Osteoblast (primary cell): ENCODE results near the gene SCGN. TPM values are rescaled to one million over a fixed set of nuclear protein-coding genes. Genes with fewer than 3 reads are reported as not detected.

Experiments
- DNase-seq: peaks from one replicate; pipeline ENCODE4 v3.0.0; 2011; ENCODE audit warnings: low spot score, mixed read lengths; ENCODE audit not compliant: insufficient read length; ENCODE audit errors: missing footprints
- H2AFZ ChIP-seq: 2 replicates; pipeline ENCODE4 v1.6.0; 2011; ENCODE audit warnings: mild to moderate bottlenecking, low read length
- H3K27ac ChIP-seq: 2 replicates; pipeline ENCODE4 v1.5.1; 2011; ENCODE audit warnings: mild to moderate bottlenecking, low read depth, low read length, moderate library complexity
- H3K27me3 ChIP-seq: 2 replicates; pipeline ENCODE4 v1.6.0; 2012; ENCODE audit warnings: mild to moderate bottlenecking, control low read depth, inconsistent platforms, low read length, moderate library complexity; ENCODE audit not compliant: insufficient read depth
- H3K36me3 ChIP-seq: 2 replicates; pipeline ENCODE4 v1.5.1; 2011; ENCODE audit warnings: mild to moderate bottlenecking, low read length, control low read depth, moderate library complexity; ENCODE audit not compliant: insufficient read depth
- H3K4me1 ChIP-seq: 2 replicates; pipeline ENCODE4 v1.5.1; 2011; ENCODE audit warnings: mild to moderate bottlenecking, low read length, control low read depth, moderate library complexity; ENCODE audit not compliant: insufficient read depth
- H3K4me2 ChIP-seq: 2 replicates; pipeline ENCODE4 v1.6.0; 2011; ENCODE audit warnings: mild to moderate bottlenecking, low read length; ENCODE audit not compliant: insufficient read depth
- H3K4me3 ChIP-seq: fragments of 200-600 bp; sonication (generic); 3 replicates; pipeline ENCODE4 v1.5.1; 2012; ENCODE audit warnings: mild to moderate bottlenecking, low read length, inconsistent platforms; ENCODE audit not compliant: insufficient read depth
- H3K79me2 ChIP-seq: 2 replicates; pipeline ENCODE4 v1.6.0; 2012; ENCODE audit warnings: mild to moderate bottlenecking, low read length, control low read depth, inconsistent platforms; ENCODE audit not compliant: insufficient read depth
- H3K9me3 ChIP-seq: 2 replicates; pipeline ENCODE4 v1.5.1; 2011; ENCODE audit warnings: low read depth, low read length, control low read depth
- H4K20me1 ChIP-seq: 2 replicates; pipeline ENCODE4 v1.6.0; 2012; ENCODE audit warnings: mild to moderate bottlenecking, low read length, control low read depth; ENCODE audit not compliant: insufficient read depth
- CTCF ChIP-seq: IDR thresholded peaks from 2 replicates; pipeline ENCODE4 v1.5.1; 2011; ENCODE audit warnings: mild to moderate bottlenecking, low read depth, low read length, moderate library complexity; ENCODE audit errors: extremely low read depth
- total RNA-seq: library from RNA; depleted of rRNA; stranded (reverse); fragments of >200 nt; gene quantifications from 2 replicates; pipeline ENCODE4 v1.2.3, GENCODE V29; 2012

The SCGN gene
- total RNA-seq, 1 donor: not detected

GRCh38 chr6:25681848-25682247 lies 29.8 kb downstream of the SCGN start:
- no peaks in the 10 kb centered on the region for H3K4me1 ChIP-seq

GRCh38 chr6:25682324-25682723 lies 30.3 kb downstream of the SCGN start:
- Histone ChIP-seq H3K79me2 (no peaks in the 10 kb centered on the region), H2AFZ (no peak overlapping the region), H3K27me3 (no peaks in the 10 kb centered on the region), H3K36me3 (no peaks in the 10 kb centered on the region), H3K27ac (no peak overlapping the region), H4K20me1 (no peaks in the 10 kb centered on the region), H3K4me1 (no peaks in the 10 kb centered on the region), H3K4me2 (no peak overlapping the region), H3K9me3 (no peaks in the 10 kb centered on the region), H3K4me3 (no peak overlapping the region)
- TF ChIP-seq CTCF: no peak
- no peak for DNase-seq

More at GRCh38 chr6:25681848-25682247, 29.8 kb downstream of the SCGN start:
- Histone ChIP-seq H3K27me3 (no peaks in the 10 kb centered on the region), H4K20me1 (no peaks in the 10 kb centered on the region), H2AFZ (no peak overlapping the region), H3K79me2 (no peaks in the 10 kb centered on the region), H3K9me3 (no peaks in the 10 kb centered on the region), H3K4me2 (no peak overlapping the region), H3K36me3 (no peaks in the 10 kb centered on the region), H3K27ac (no peak overlapping the region), H3K4me3 (no peak overlapping the region)
- DNase-seq: no peak
- no peak for TF ChIP-seq CTCF

- no peak overlapping the region for H3K4me2 ChIP-seq
- no peak for TF ChIP-seq CTCF
- H3K9me3 ChIP-seq: no peaks in the 10 kb centered on the region
- H2AFZ ChIP-seq: no peak overlapping the region
- no peaks in the 10 kb centered on the region for H4K20me1 ChIP-seq
- no peaks in the 10 kb centered on the region for H3K27me3 ChIP-seq
- DNase-seq: no peak
- H3K27ac ChIP-seq: no peak overlapping the region
- no peaks in the 10 kb centered on the region for H3K36me3 ChIP-seq
- H3K4me3 ChIP-seq: no peak overlapping the region
- no peaks in the 10 kb centered on the region for H3K79me2 ChIP-seq
- H3K4me1 ChIP-seq: no peaks in the 10 kb centered on the region
Measured at GRCh38 chr6:25684565-25684964, 32.5 kb downstream of the SCGN start.

GRCh38 chr6:25685251-25685650 lies 33.2 kb downstream of the SCGN start:
- no peaks in the 10 kb centered on the region for H3K36me3 ChIP-seq
- H3K4me3 ChIP-seq: no peak overlapping the region
- H4K20me1 ChIP-seq: no peaks in the 10 kb centered on the region
- no peak overlapping the region for H3K4me2 ChIP-seq
- TF ChIP-seq CTCF: no peak
- H2AFZ ChIP-seq: no peak overlapping the region
- H3K27me3 ChIP-seq: no peaks in the 10 kb centered on the region
- no peaks in the 10 kb centered on the region for H3K9me3 ChIP-seq
- H3K27ac ChIP-seq: no peak overlapping the region
- DNase-seq: no peak
- no peaks in the 10 kb centered on the region for H3K4me1 ChIP-seq
- H3K79me2 ChIP-seq: no peaks in the 10 kb centered on the region
